ENCODE results near the gene INMT.

INMT gene

GRCh38 chr7:30733691-30734090 lies 18.2 kb upstream of the INMT start:
- Histone ChIP-seq H3K36me3 (ENCODE audit: control insufficient read depth, insufficient read depth, low read length) (no peaks in the 10 kb centered on the region), H3K9ac (ENCODE audit: low read length) (no peak overlapping the region), H4K8ac (ENCODE audit: low read depth, low read length) (no peak overlapping the region), H3K4ac (ENCODE audit: low read depth, low read length) (no peak overlapping the region), H3K27ac (ENCODE audit: low read depth, low read length) (no peak overlapping the region), H2BK15ac (replicated peaks; ENCODE audit: low read depth) (no peak overlapping the region), H3K4me2 (ENCODE audit: low read length) (no peak overlapping the region), H3K27me3 (ENCODE audit: insufficient read depth, low read length, poor library complexity) (no peaks in the 10 kb centered on the region), H4K5ac (ENCODE audit: low read length) (no peak overlapping the region), H3K56ac (ENCODE audit: low read length) (no peak overlapping the region), H3K23ac (ENCODE audit: low read length) (no peak overlapping the region), H2BK120ac (ENCODE audit: low read depth, low read length) (no peak overlapping the region), H3K79me2 (ENCODE audit: control insufficient read depth, insufficient read depth, low read length) (no peaks in the 10 kb centered on the region), H3K79me1 (ENCODE audit: low read length) (no peaks in the 10 kb centered on the region), H3K4me1 (ENCODE audit: control insufficient read depth, low read depth, low read length) (no peaks in the 10 kb centered on the region), H2AK5ac (ENCODE audit: low read length) (no peak overlapping the region), H3K18ac (ENCODE audit: low read length) (no peak overlapping the region), H3K4me3 (ENCODE audit: low read length) (no peak overlapping the region), H2BK5ac (ENCODE audit: low read length) (no peak overlapping the region)
- no CpG with 5 or more reads among the region's 11 CpGs for WGBS (ENCODE audit: extremely low coverage, insufficient coverage, low lambda C conversion rate)
- DNase-seq = no peak

DNA sequence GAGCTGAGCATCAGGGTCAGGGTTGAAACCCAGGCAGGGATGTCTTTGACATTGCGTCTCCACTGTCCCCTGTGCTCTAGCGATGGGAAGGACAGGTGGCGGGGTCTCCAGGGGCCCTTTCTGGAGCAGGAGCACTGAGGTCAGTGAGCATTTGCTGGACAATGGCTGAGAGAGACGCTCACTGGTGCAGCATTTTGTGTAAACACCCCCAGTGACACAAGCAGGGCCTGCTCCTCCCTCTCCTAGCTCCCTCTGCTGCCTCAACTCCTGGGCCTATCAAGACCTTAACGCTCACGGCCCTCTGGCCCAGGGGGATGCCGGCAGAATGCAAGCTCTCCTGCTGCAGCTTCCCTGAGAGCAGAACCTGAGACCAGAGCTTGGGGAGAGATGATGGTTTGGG lies 17.4 kb upstream of the INMT start:
- H2AK5ac ChIP-seq (ENCODE audit: low read length) = no peak overlapping the region
- no peak overlapping the region for H2BK15ac ChIP-seq (replicated peaks; ENCODE audit: low read depth)
- no peak overlapping the region for H3K23ac ChIP-seq (ENCODE audit: low read length)
- no peaks in the 10 kb centered on the region for H3K4me1 ChIP-seq (ENCODE audit: control insufficient read depth, low read depth, low read length)
- no CpG with 5 or more reads among the region's 7 CpGs for WGBS (ENCODE audit: extremely low coverage, insufficient coverage, low lambda C conversion rate)
- no peak for DNase-seq
- no peak overlapping the region for H3K4me2 ChIP-seq (ENCODE audit: low read length)
- H4K8ac ChIP-seq (ENCODE audit: low read depth, low read length) = no peak overlapping the region
- H4K5ac ChIP-seq (ENCODE audit: low read length) = no peak overlapping the region
- H3K27me3 ChIP-seq (ENCODE audit: insufficient read depth, low read length, poor library complexity) = no peaks in the 10 kb centered on the region
- H2BK120ac ChIP-seq (ENCODE audit: low read depth, low read length) = no peak overlapping the region
- H3K79me1 ChIP-seq (ENCODE audit: low read length) = no peaks in the 10 kb centered on the region
- no peak overlapping the region for H3K4ac ChIP-seq (ENCODE audit: low read depth, low read length)
- no peaks in the 10 kb centered on the region for H3K79me2 ChIP-seq (ENCODE audit: control insufficient read depth, insufficient read depth, low read length)
- H3K56ac ChIP-seq (ENCODE audit: low read length) = no peak overlapping the region
- H3K27ac ChIP-seq (ENCODE audit: low read depth, low read length) = no peak overlapping the region
- no peak overlapping the region for H3K9ac ChIP-seq (ENCODE audit: low read length)
- no peak overlapping the region for H2BK5ac ChIP-seq (ENCODE audit: low read length)
- no peak overlapping the region for H3K4me3 ChIP-seq (ENCODE audit: low read length)
- H3K18ac ChIP-seq (ENCODE audit: low read length) = no peak overlapping the region
- no peaks in the 10 kb centered on the region for H3K36me3 ChIP-seq (ENCODE audit: control insufficient read depth, insufficient read depth, low read length)

- no peak overlapping the region for H3K56ac ChIP-seq (ENCODE audit: low read length)
- no peak overlapping the region for H3K27ac ChIP-seq (ENCODE audit: low read depth, low read length)
- no peak overlapping the region for H2BK15ac ChIP-seq (replicated peaks; ENCODE audit: low read depth)
- H4K8ac ChIP-seq (ENCODE audit: low read depth, low read length) = no peak overlapping the region
- H3K4ac ChIP-seq (ENCODE audit: low read depth, low read length) = no peak overlapping the region
- WGBS (ENCODE audit: extremely low coverage, insufficient coverage, low lambda C conversion rate) = no CpG with 5 or more reads among the region's 3 CpGs
- no peak overlapping the region for H3K4me2 ChIP-seq (ENCODE audit: low read length)
- H3K23ac ChIP-seq (ENCODE audit: low read length) = no peak overlapping the region
- H3K18ac ChIP-seq (ENCODE audit: low read length) = no peak overlapping the region
- H3K27me3 ChIP-seq (ENCODE audit: insufficient read depth, low read length, poor library complexity) = no peaks in the 10 kb centered on the region
- no peaks in the 10 kb centered on the region for H3K79me1 ChIP-seq (ENCODE audit: low read length)
- H2AK5ac ChIP-seq (ENCODE audit: low read length) = no peak overlapping the region
- no peak overlapping the region for H3K9ac ChIP-seq (ENCODE audit: low read length)
- H2BK5ac ChIP-seq (ENCODE audit: low read length) = no peak overlapping the region
- DNase-seq = no peak
- no peak overlapping the region for H3K4me3 ChIP-seq (ENCODE audit: low read length)
- H3K36me3 ChIP-seq (ENCODE audit: control insufficient read depth, insufficient read depth, low read length) = no peaks in the 10 kb centered on the region
- H4K5ac ChIP-seq (ENCODE audit: low read length) = no peak overlapping the region
- H3K79me2 ChIP-seq (ENCODE audit: control insufficient read depth, insufficient read depth, low read length) = no peaks in the 10 kb centered on the region
- no peaks in the 10 kb centered on the region for H3K4me1 ChIP-seq (ENCODE audit: control insufficient read depth, low read depth, low read length)
- H2BK120ac ChIP-seq (ENCODE audit: low read depth, low read length) = no peak overlapping the region
Measured at GRCh38 chr7:30735631-30736030, 16.3 kb upstream of the INMT start.

DNA sequence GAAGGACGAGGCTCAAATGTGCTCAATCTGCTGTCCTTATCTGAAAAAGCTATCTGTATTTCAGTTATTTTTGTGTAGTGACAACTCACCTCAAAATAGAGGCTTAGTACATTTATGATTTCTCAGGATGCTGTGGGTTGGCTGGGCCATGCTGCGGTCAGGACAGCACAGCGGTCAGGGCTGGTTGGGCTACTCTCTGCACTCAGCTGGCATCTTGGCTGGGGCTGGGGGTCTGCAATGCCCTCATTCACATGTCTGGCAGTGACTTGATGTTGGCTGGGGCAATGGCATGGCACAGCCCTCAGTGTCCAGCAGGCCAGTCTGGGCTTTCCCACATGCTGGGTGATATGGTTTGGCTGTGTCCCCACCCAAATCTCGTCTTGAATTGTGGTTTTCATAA lies 15.6 kb upstream of the INMT start:
- H3K9ac ChIP-seq (ENCODE audit: low read length) = no peak overlapping the region
- no CpG with 5 or more reads among the region's 4 CpGs for WGBS (ENCODE audit: extremely low coverage, insufficient coverage, low lambda C conversion rate)
- no peaks in the 10 kb centered on the region for H3K79me1 ChIP-seq (ENCODE audit: low read length)
- no peak overlapping the region for H3K4me3 ChIP-seq (ENCODE audit: low read length)
- H2AK5ac ChIP-seq (ENCODE audit: low read length) = no peak overlapping the region
- H2BK5ac ChIP-seq (ENCODE audit: low read length) = no peak overlapping the region
- no peak overlapping the region for H3K27ac ChIP-seq (ENCODE audit: low read depth, low read length)
- H2BK120ac ChIP-seq (ENCODE audit: low read depth, low read length) = no peak overlapping the region
- no peaks in the 10 kb centered on the region for H3K79me2 ChIP-seq (ENCODE audit: control insufficient read depth, insufficient read depth, low read length)
- no peaks in the 10 kb centered on the region for H3K27me3 ChIP-seq (ENCODE audit: insufficient read depth, low read length, poor library complexity)
- no peak overlapping the region for H3K56ac ChIP-seq (ENCODE audit: low read length)
- H3K4me1 ChIP-seq (ENCODE audit: control insufficient read depth, low read depth, low read length) = no peaks in the 10 kb centered on the region
- H3K18ac ChIP-seq (ENCODE audit: low read length) = no peak overlapping the region
- H2BK15ac ChIP-seq (replicated peaks; ENCODE audit: low read depth) = no peak overlapping the region
- DNase-seq = no peak
- H3K36me3 ChIP-seq (ENCODE audit: control insufficient read depth, insufficient read depth, low read length) = no peaks in the 10 kb centered on the region
- H3K4me2 ChIP-seq (ENCODE audit: low read length) = no peak overlapping the region
- H4K8ac ChIP-seq (ENCODE audit: low read depth, low read length) = no peak overlapping the region
- H3K23ac ChIP-seq (ENCODE audit: low read length) = no peak overlapping the region
- no peak overlapping the region for H4K5ac ChIP-seq (ENCODE audit: low read length)
- no peak overlapping the region for H3K4ac ChIP-seq (ENCODE audit: low read depth, low read length)

- no peak overlapping the region for H2BK5ac ChIP-seq (ENCODE audit: low read length)
- DNase-seq = no peak
- H4K5ac ChIP-seq (ENCODE audit: low read length) = no peak overlapping the region
- H3K4ac ChIP-seq (ENCODE audit: low read depth, low read length) = no peak overlapping the region
- H2AK5ac ChIP-seq (ENCODE audit: low read length) = no peak overlapping the region
- no peak overlapping the region for H3K4me3 ChIP-seq (ENCODE audit: low read length)
- H3K36me3 ChIP-seq (ENCODE audit: control insufficient read depth, insufficient read depth, low read length) = no peaks in the 10 kb centered on the region
- H3K4me2 ChIP-seq (ENCODE audit: low read length) = no peak overlapping the region
- no peaks in the 10 kb centered on the region for H3K27me3 ChIP-seq (ENCODE audit: insufficient read depth, low read length, poor library complexity)
- WGBS (ENCODE audit: extremely low coverage, insufficient coverage, low lambda C conversion rate) = no CpG with 5 or more reads among the region's 6 CpGs
- H3K56ac ChIP-seq (ENCODE audit: low read length) = no peak overlapping the region
- no peak overlapping the region for H2BK15ac ChIP-seq (replicated peaks; ENCODE audit: low read depth)
- no peaks in the 10 kb centered on the region for H3K79me2 ChIP-seq (ENCODE audit: control insufficient read depth, insufficient read depth, low read length)
- no peak overlapping the region for H3K9ac ChIP-seq (ENCODE audit: low read length)
- no peaks in the 10 kb centered on the region for H3K4me1 ChIP-seq (ENCODE audit: control insufficient read depth, low read depth, low read length)
- no peak overlapping the region for H3K27ac ChIP-seq (ENCODE audit: low read depth, low read length)
- H3K79me1 ChIP-seq (ENCODE audit: low read length) = no peaks in the 10 kb centered on the region
- no peak overlapping the region for H3K18ac ChIP-seq (ENCODE audit: low read length)
- no peak overlapping the region for H2BK120ac ChIP-seq (ENCODE audit: low read depth, low read length)
- H4K8ac ChIP-seq (ENCODE audit: low read depth, low read length) = no peak overlapping the region
- no peak overlapping the region for H3K23ac ChIP-seq (ENCODE audit: low read length)
Measured at GRCh38 chr7:30738026-30738915, 13.7 kb upstream of the INMT start.

DNA sequence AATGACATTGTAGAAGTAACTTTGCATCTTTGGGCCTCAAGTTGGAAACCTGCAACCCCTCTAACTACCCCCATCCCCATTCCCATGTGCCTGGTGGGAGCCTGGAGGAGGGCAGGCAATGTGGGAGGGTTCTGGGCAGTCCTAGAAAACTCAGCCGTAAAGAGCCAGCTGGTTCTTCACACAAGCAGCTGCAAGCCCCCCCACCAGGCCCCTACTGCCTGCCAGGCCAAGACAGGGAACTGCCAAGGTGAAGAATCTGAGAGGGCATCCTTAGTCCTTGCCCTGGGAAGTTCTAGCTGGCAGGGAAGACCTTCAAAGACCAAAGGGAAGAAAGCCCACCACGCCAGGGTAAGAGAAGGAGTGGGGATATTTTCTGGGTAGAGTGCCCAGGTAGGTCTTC lies 12.2 kb upstream of the INMT start:
- no peak overlapping the region for H2BK15ac ChIP-seq (replicated peaks; ENCODE audit: low read depth)
- H3K4me3 ChIP-seq (ENCODE audit: low read length) = no peak overlapping the region
- H3K4me1 ChIP-seq (ENCODE audit: control insufficient read depth, low read depth, low read length) = no peaks in the 10 kb centered on the region
- WGBS (ENCODE audit: extremely low coverage, insufficient coverage, low lambda C conversion rate) = no CpG with 5 or more reads among the region's 2 CpGs
- H4K8ac ChIP-seq (ENCODE audit: low read depth, low read length) = no peak overlapping the region
- H2BK120ac ChIP-seq (ENCODE audit: low read depth, low read length) = no peak overlapping the region
- H3K36me3 ChIP-seq (ENCODE audit: control insufficient read depth, insufficient read depth, low read length) = no peaks in the 10 kb centered on the region
- no peak overlapping the region for H3K9ac ChIP-seq (ENCODE audit: low read length)
- H3K27ac ChIP-seq (ENCODE audit: low read depth, low read length) = no peak overlapping the region
- no peaks in the 10 kb centered on the region for H3K79me1 ChIP-seq (ENCODE audit: low read length)
- no peak overlapping the region for H3K4me2 ChIP-seq (ENCODE audit: low read length)
- H3K18ac ChIP-seq (ENCODE audit: low read length) = no peak overlapping the region
- no peak overlapping the region for H2AK5ac ChIP-seq (ENCODE audit: low read length)
- H3K79me2 ChIP-seq (ENCODE audit: control insufficient read depth, insufficient read depth, low read length) = no peaks in the 10 kb centered on the region
- no peak overlapping the region for H2BK5ac ChIP-seq (ENCODE audit: low read length)
- DNase-seq = no peak
- no peak overlapping the region for H4K5ac ChIP-seq (ENCODE audit: low read length)
- no peak overlapping the region for H3K23ac ChIP-seq (ENCODE audit: low read length)
- no peaks in the 10 kb centered on the region for H3K27me3 ChIP-seq (ENCODE audit: insufficient read depth, low read length, poor library complexity)
- H3K56ac ChIP-seq (ENCODE audit: low read length) = no peak overlapping the region
- H3K4ac ChIP-seq (ENCODE audit: low read depth, low read length) = no peak overlapping the region
